ENCODE measurements around the gene CDC42EP4.

CDC42EP4 gene

DNA sequence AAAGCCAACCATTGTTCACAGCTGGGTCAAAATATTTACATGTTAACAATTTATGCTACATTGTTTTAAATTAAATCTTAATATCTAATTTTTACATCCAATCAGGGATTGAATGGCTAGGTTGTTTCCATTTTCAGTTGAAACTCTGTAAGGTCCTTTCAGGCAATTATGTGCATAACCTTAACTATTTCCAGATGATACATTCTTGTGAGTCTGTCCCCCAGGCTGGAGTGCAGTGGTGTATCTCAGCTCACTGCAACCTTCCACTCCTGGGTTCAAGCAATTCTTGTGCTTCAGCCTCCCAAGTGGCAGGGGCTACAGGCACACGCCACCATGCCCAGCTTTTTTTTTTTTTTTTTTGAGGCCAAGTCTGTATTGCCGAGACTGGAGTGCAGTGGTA, 10.4 kb downstream of the CDC42EP4 start:
- no peak for DNase-seq (ENCODE audit: low spot score)
- no peak for FAIRE-seq

DNA sequence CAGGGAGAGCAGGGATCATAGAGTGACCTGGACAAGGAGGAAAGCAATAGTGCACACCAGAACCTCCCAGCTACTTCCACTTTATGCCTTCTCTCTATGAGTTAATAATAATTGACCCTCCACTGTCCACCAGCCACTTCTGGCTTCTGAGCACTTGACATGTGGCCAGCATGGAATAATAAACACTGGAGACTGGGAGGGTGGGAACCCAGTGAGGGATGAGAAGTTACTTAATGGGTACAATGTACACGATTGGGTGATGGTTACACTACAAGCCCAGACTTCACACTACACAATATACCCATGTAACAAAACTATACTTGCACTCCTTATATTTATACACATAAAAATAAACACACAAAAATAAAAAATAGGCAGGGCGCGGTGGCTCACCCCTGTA, 11.4 kb downstream of the CDC42EP4 start:
- DNase-seq (ENCODE audit: low spot score) (no peak), FAIRE-seq (no peak)

DNA sequence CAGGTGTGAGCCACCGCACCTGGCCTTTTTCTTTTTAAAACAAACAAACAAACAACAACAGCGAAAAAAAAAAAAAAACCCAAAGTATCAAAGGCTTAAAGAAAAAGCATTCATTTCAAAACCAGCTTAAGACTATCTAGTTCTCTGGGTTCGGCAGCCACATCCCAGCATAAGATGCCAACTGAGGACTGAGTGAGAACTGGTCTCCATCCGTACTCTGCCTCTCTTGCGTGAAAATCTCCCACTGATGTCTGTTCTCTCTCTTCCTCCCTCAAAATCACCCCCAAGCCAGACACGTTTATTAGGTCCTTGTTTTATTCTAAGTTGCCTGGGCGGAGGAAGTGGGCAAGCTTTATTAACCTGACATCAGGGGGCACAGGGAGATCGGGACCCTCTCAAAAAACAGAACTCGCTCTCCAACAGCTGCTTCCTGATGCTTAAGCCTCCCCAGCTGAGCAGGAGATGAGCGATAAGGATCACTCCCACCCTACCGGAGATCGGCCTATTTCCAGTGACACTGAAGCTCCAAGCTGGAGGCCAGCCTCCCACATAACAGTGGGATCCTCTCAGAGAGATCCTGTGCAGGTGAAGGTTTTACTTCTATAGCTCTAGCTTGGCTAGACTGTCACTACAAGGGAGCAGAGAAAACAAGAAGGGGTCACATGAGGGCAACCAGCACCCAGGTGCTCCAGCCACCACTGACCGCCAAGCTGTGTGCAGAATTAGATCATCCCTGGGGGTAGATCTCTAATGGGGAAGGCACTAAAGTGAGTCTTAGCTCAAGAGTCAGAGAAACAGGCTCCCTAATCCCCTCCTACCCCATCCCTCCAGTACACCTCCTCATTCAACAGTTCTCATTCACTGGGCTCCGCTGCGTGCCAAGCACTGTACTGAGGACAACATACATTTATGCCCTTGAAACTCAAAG, 13.6 kb downstream of the CDC42EP4 start:
- FAIRE-seq (no peak), DNase-seq (ENCODE audit: low spot score) (no peak)

DNA sequence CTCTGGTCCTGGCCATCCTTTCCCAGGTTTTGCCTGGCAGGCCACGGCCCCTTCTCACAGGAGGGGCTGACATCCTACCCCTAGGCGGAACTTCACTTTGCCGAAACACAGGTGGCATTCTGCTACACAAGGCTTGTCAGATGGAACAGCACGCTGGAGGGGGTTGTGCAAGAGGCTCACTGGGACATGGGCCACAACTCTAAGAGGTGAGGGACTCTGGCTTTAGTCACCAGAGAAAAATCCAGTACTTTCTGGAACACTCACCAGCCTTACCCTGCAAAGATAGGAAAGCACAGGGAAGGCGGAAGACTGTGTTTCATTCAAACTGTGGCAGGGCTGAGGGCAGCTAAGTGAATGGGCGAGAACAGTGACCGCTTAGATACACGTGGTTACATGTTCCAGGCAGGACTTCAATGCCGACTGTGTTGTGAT, 18.3 kb downstream of the CDC42EP4 start:
- peak; percentile 87 for FAIRE-seq
- peak; percentile 93 for DNase-seq (ENCODE audit: low spot score)

DNA sequence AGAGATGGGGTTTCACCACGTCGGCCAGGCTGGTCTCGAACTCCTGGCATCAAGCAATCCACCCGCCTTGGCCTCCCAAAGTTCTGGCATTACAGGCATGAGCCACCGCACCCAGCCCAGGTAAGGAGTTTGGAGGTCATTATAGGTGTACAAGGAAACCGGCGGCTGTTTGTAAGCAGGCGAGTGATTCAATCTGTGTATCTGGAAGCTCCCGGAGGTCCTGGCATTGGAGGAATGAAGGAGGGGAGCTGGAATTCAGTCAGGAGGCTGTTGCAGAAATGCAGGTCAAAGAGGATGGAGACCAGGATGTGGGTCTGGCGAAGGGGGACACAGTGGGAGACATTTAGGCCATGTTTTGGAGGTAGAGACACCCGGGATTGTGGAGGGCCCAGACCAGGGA, 18.8 kb downstream of the CDC42EP4 start:
- DNase-seq (ENCODE audit: low spot score) (no peak), FAIRE-seq (no peak)

DNA sequence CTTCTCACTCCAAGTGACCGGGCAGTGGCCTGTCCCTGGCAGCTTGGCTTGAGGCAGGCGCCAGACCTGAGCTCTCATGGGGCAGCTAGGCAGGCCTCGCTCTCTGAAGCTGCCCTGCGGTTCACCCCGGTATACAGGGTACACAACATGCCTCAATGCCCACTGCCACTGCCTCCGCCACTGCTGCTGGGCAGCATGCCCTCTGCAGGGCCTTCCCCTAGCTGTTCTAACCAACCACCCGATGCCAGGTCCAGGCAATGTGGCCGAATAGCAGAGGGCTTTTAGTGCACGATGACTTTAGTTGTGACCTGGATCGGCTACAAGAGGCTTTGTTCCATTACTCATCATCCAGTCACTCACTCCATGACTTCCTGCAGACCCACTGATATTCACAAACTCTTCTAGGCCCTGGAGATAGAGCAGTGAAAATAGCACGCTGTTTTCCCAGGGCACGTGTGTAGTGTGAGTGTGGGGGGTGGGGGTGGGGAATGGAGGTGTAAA, 19.7 kb downstream of the CDC42EP4 start:
- DNase-seq (ENCODE audit: low spot score): peak; percentile 99
- peak; percentile 95 for FAIRE-seq

DNA sequence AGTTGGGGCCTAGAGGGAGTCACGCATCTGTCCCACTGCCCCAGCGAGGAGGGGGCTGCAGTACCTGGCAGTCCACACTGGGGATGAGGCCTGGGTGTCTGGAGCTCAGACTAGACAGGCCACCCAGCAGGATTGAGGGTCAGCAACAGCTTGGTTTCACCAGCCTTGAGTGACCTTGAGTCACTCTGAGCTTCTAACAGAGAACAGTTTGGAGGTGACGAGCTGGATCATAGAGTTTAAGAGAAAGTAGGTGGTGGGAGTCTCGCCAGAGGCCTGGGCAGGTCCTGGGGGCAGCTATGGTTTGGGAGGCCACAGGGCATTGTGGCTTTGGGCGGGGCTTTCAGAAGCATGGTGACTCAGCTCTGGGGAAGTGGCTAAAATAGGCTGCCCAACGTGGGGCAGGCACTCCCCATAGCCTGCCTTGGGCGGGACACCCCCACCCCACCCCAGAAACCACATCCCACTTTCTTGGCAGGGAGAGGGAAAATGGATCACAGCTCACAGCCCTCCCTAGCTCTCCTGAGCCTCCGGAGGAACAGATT, 20.5 kb downstream of the CDC42EP4 start:
- peak; percentile 97 for DNase-seq (ENCODE audit: low spot score)
- FAIRE-seq: peak; percentile 92

DNA sequence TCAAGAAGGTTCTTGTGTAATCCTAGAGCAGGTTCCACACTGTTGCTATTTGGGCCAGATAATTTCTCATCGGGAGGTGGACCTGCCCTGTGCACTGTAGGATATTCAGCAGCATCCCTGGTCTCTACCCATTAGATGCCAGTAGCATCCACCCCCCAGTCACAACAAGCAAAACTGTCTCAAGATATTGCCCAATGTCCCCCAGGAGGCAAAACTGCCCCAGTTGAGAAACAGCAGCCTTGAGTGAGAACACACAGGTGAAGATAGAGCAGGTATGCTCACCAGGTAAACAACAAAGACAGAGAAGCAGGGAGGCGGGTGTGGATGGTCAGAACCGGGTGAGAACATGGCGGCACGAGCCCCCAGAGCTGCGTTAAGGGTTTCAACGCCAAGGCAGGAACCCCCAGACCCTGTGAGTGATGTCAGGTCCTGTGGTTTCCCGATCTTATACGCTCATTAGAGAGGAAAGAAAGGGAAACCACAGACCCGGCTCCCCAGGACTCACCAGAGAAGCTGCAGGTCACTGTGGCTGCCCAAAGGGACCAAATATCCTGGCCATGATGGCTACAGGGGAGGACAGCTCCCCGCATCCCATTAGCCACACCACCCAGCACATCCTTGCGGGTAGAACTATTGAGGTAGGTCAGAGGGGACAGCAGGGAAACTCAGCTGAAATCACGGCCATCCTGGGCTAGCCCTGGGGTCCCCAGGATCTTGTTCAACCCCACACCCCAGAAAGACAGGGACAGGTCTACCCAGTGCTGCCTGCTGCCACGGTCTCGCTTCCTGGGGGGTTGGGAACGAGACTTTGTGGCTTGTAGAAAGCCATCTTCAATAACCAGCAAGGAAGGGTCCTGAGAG, 21.2 kb downstream of the CDC42EP4 start:
- DNase-seq (ENCODE audit: low spot score) (no peak), FAIRE-seq (no peak)

DNA sequence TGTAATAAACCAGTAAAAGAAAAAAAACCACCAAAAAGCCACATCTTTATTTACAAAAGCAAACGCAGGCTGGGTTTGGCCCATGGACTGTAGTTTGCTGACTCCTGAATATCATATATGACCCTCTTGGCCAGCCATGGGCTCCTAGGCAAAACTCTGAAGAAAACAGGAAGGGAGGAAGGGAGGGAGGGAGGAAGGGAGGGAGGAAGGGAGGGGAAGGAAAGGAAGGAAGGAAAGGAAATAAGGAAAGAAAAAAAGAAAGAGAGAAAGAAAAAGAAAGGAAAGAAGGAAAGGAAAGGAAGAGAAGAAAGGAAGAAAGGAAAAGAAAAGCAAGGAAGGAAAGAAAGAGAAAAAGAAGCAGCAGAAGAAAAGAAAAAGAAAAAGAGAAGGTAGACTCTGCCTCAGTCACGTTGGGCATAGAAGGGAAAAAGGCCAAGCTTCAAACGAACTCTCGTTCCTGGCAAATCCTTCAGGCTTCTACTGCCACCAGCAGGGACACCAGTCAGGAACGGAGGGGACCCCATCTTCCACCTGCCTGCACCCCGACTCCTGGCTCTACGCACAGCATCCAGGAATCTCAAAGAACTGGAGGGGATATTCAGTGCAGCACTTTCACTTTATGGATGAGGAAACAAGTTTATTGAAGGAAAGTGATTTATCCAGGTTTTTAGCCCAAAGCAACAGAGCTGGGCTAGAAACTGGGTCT, 22.1 kb downstream of the CDC42EP4 start:
- DNase-seq (ENCODE audit: low spot score) (no peak), FAIRE-seq (no peak)

DNA sequence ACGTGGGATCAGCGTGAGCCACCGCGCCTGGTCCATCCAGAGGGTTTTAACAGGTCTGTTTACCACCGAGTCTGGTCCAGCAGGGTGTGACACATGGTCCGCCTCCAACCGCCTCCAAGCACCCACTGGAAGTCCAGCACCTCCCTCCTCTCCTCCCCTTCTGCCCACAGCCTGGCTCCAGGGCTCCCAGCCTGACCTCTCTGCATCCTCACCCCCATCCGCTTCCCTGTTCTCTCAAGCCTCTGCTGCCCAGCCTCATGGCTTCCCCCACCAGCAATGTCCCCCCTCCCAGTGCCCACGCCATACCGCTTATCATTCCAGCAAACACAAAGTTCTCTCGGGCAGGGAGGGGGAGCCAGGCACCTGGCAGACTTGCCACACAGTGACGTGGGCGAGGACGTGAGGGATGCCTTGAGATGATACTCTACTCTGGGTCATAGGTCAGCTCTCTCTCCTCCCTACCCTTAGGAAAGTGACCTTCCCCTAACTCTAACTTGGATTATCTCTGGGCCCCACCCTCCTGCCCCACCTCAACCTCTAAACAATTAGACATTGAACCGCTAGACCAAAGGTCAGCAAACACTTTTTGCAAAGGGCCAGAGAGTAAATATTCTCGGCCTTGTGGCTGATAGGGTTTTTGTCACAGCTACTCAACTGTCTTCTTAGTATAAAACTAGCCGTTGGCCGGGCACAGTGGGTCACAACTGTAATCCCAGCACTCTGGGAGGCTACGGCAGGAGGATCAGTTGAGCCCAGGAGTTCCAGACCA, 23.1 kb downstream of the CDC42EP4 start:
- FAIRE-seq (no peak), DNase-seq (ENCODE audit: low spot score) (peak; percentile 65)

DNA sequence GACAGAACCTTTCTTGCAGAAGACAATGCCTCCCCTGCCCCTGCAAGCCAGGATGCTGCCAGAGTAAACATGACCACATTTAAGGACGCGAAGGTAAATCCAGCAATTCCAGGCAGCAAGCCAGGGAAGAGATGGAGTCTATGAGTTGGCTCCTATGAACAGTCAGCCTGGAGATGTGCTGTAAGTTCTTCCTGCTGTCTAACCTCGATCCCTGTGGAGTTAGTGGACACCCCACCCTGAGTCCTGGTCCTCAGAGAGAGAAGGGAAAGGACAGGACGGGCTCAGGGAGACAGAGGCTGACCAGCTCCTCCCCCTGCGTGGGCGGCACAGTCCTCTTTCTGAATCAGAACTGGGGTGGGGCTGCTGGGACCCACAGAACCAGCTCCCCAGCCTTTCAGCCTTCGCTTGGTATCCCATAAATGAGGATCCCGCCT, 24.9 kb downstream of the CDC42EP4 start:
- DNase-seq (ENCODE audit: low spot score) (no peak), FAIRE-seq (no peak)

DNA sequence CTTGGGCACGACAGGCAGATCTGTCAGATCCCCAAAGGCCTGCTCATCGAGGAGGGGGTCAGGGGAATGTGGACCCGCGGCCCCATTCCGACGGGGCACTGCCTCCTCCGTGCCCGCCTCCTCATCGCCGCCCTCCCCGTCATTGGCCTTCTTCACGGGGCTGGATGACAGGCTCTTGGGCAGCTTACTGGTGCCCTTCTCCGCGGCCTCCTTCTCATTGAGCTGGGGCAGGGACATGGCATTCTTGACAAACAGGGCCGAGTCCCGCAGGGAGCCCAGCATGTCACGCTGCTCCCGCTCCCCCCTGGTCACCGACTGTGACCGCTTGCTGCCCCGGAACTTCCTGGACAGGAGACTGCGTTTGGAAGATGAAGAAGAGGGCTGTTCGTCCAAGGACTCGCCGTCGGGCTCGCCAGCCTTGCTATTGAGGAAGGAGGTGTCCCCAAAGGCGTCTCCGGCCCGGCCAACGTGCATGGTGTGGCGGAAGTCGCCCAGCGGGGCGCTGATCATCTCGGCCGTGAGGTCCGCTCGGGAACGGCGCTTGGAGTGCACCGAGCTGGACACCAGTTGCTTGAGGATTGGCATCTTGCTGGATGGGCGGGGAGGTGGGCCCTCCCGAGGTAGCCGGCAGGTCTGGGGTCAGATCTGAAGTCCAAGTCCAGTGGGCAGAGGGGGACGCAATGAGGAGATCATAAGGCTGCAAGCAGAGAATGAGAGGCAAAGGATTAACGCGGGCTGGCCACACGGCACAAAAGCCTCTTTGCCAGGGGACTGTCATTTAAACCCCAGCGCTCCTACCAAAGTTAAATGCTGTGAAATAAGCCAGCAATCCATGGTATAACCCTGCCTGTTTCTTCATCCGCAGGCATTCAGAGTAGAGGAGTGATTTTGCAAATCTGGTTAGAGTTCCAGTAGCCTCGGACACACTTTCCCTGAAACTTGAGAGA, 25.6 kb downstream of the CDC42EP4 start:
- no peak for DNase-seq (ENCODE audit: low spot score)
- FAIRE-seq: no peak

DNA sequence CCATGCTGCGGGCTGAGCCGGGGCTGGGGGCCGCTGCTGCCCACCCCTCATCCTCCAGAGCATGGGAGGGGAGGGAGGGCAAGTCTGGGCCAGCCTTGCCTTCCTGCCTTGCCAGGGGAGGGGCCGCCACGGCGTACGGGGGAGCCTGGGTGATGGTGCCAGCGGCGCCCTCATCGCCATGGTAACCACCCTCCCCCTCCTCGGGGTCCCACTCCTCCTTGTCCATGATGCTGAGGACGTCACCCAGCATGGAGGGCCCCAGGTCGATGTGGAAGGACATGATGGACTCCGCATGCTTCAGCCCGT, 26.2 kb downstream of the CDC42EP4 start:
- no peak for FAIRE-seq

DNA sequence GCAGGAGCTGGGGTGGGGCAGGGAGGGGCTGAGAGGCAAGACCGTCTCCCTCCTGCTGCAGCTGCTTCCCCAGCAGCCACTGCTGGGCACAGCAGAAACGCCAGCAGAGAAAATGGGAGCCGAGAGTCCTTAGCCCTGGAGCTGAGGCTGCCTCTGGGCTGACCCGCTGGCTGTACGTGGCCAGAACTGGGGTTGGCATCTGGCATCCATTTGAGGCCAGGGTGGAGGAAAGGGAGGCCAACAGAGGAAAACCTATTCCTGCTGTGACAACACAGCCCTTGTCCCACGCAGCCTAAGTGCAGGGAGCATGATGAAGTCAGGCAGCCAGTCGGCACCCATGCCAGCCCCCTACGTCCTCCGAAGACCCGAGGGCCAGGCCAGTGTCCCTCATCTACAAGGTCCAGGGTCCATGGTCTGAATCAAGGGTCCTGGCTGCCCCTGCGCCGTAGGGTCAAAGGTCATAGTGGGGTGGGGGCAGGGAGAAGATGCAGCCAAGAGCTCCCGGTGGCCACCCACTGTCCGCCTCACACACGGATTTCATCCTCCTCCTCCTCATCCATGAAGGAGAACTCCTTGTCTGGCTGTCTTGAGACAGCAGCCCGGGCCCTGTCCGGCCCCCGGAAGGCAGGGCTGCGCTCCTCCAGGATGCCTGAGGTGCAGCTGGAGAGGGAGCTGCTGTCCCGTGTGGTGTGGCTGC, 26.7 kb downstream of the CDC42EP4 start:
- no peak for FAIRE-seq
- no peak for DNase-seq (ENCODE audit: low spot score)

More for the DNA sequence above, 26.2 kb downstream of the CDC42EP4 start:
- DNase-seq (ENCODE audit: low spot score): no peak

DNA sequence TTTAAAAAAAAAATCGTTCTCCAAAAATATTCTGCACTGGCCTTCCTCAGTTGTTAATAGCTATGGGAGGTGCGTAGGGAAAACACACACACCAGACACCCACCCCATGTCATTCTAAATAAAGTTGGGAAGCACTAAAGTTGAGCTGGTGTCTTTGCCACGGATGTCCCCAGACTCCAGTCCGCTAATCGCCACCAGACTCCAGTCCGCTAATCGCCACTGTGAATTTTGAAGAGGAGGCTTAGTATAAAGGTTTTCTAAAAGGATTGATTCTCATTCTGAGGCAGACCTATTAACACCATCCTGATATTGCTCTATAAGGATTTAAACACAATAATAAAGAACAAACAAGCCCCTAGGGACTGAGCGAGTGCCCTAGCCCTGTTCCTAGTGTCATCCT, 27.4 kb downstream of the CDC42EP4 start:
- FAIRE-seq (no peak), DNase-seq (ENCODE audit: low spot score) (no peak)

DNA sequence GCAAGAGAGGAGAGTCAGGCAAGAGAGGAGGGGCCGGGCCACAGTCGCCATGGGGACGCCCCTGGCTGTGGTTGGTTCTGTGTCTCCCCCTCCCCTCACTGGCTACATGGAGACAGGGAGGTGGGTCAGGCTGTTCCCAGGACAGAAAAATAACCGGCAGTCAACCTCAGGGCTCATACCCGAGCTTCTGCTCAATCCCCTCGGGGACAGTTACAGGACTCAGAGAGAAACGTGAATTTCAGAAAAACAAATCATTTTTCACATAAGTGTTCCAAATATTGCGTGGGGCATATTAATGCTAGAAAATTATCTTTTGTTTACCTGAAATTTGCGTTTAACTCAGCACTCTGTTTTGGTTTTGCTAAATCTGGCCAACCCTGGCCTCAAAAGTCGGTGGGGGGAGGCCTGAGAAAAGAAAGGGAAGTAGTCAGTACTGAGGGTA, 27.9 kb downstream of the CDC42EP4 start:
- no peak for FAIRE-seq
- no peak for DNase-seq (ENCODE audit: low spot score)

DNA sequence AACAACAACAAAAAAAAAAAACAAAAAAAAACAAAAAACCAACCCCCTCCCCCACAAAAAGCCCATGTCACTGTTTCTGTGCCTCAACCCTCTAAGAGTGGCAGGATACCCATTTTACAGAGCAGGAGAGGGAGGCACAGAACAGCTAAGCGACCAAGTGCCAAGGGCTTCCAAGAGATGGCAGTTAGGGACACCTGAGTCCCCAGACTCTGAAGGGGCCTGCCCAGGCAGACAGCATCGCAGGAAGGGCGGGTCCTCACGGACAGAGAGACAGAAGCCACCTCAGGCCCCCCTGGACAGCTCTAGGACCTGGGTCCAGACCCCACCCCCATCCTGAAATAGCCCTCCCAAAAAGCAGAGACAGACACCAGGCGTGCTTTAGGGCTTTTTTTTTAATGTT, 28.6 kb downstream of the CDC42EP4 start:
- FAIRE-seq (no peak), DNase-seq (ENCODE audit: low spot score) (no peak)

DNA sequence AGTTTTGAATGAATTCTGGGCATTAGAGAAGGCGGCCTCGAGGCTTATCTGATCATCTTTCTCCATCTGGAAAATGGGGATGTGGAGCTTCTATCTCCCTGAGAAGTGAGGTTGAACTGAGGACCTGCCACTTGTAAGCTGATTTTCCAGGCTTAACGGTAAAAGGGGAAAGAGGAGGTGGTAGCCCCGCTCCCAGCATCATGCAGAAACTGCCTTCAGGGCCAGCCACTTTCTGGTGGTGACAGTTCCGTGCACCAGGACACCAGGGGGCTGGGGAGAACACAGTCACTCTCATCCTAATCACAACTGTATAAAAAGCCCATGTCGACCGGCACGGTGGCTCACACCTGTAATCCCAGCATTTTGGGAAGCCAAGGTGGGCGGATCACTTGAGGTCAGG, 29.2 kb downstream of the CDC42EP4 start:
- no peak for FAIRE-seq
- no peak for DNase-seq (ENCODE audit: low spot score)

DNA sequence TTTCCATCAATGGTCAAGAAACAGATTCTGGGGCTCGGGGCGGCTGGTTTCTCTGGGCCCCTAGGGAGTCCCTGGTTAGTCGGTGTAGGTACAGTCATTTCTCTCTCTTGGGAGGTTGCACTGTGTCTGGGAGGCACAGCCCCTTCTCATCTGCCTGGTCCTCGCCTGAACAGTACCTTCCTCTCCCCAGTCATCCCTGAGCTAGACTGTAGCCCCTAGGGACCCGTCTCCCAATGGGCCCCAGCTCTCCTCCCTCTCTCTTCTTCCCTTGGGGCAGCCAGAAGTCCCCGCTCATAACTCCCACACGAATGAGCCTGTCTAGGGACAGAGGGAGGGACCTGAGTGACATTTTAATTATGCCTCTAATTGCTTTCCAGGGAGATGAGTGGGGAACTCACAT, 29.9 kb downstream of the CDC42EP4 start:
- FAIRE-seq (no peak), DNase-seq (ENCODE audit: low spot score) (no peak)
